Lower lobe of right lung (tissue), 2 donors: ENCODE results near the gene ACER2. TPM values are rescaled to one million over a fixed set of nuclear protein-coding genes. Genes with fewer than 3 reads are reported as not detected.
A peak's percentile ranks its signal among the peaks of the same experiment; 100 is the strongest.

Source experiments
- ATAC-seq, 2 donors: fragments of 200-7000 bp; cut with Tn5 transposase; one replicate each; pipeline ENCODE4 v1.9.1; 2020 to 2022; ENCODE audit warnings: mild to moderate bottlenecking in 2 of 2, moderate library complexity in 2 of 2
- DNase-seq: peaks from one replicate; pipeline ENCODE4 v3.0.0-alpha.2; 2020
- H3K27ac ChIP-seq: fragments of 200-600 bp; one replicate; pipeline ENCODE4 v1.8.0; 2022
- H3K27me3 ChIP-seq: fragments of 200-600 bp; one replicate; pipeline ENCODE4 v1.8.0; 2022; ENCODE audit warnings: low read depth
- H3K36me3 ChIP-seq: fragments of 200-600 bp; one replicate; pipeline ENCODE4 v1.8.0; 2022; ENCODE audit warnings: mild to moderate bottlenecking
- H3K4me1 ChIP-seq: fragments of 200-600 bp; one replicate; pipeline ENCODE4 v1.8.0; 2022
- H3K4me3 ChIP-seq: fragments of 200-600 bp; one replicate; pipeline ENCODE4 v1.8.0; 2022; ENCODE audit warnings: mild to moderate bottlenecking
- H3K9me3 ChIP-seq: fragments of 200-600 bp; one replicate; pipeline ENCODE4 v1.8.0; 2022
- CTCF ChIP-seq: fragments of 200-600 bp; IDR thresholded peaks from one replicate; pipeline ENCODE4 v1.8.0; 2022; ENCODE audit warnings: antibody characterized with exemption, mild to moderate bottlenecking
- intact Hi-C: fragments of 100-400 bp; cut with DNase I; formaldehyde crosslinking; loops from one replicate; pipeline ENCODE4 v1.11.0; 2022
- total RNA-seq: library from RNA; stranded (reverse); fragmentation: NEBNext Ultra II Directional; extraction: Animal tissue kit (Norgen Biotek cat#: 25700); gene quantifications from one replicate; pipeline ENCODE4 v1.2.1, GENCODE V29; 2021
- donor health status: DM: no; HTN: yes; CAD: no; lungs with severe emphysema.

ACER2 gene
- total RNA-seq, 1 donor from 2014 or later, result 5.9 TPM

GRCh38 chr9:19375538-19375937 lies 33.3 kb upstream of the ACER2 start:
- no peak overlapping the region for H3K27ac ChIP-seq
- H3K36me3 ChIP-seq, result peaks cover 85% of the 10 kb centered on the region
- no peak for DNase-seq
- H3K27me3 ChIP-seq, result no peaks in the 10 kb centered on the region
- H3K9me3 ChIP-seq, result no peaks in the 10 kb centered on the region
- ATAC-seq, result no peak
- TF ChIP-seq CTCF, result no peak
- H3K4me3 ChIP-seq, result no peak overlapping the region
- intact Hi-C loops, result no loop called here
- H3K4me1 ChIP-seq, result peaks cover 22% of the 10 kb centered on the region

GRCh38 chr9:19376931-19377330 lies 31.9 kb upstream of the ACER2 start:
- H3K27me3 ChIP-seq, result no peaks in the 10 kb centered on the region
- no peaks in the 10 kb centered on the region for H3K9me3 ChIP-seq
- DNase-seq (no peak), ATAC-seq (no peak)
- no peak for TF ChIP-seq CTCF
- peaks cover 71% of the 10 kb centered on the region for H3K36me3 ChIP-seq
- intact Hi-C loops, result no loop called here
- H3K27ac ChIP-seq, result no peak overlapping the region
- H3K4me3 ChIP-seq, result no peak overlapping the region
- peaks cover 28% of the 10 kb centered on the region for H3K4me1 ChIP-seq

GRCh38 chr9:19378164-19378563 lies 30.6 kb upstream of the ACER2 start:
- Histone ChIP-seq H3K27me3 (no peaks in the 10 kb centered on the region), H3K27ac (no peak overlapping the region), H3K4me3 (peak overlapping the region; percentile 85), H3K4me1 (peaks cover 28% of the 10 kb centered on the region), H3K36me3 (peaks cover 61% of the 10 kb centered on the region), H3K9me3 (no peaks in the 10 kb centered on the region)
- intact Hi-C loops, result no loop called here
- no peak for DNase-seq
- no peak for ATAC-seq
- TF ChIP-seq CTCF, result no peak

- H3K27ac ChIP-seq, result peak overlapping the region; percentile 94
- ATAC-seq (no peak), DNase-seq (no peak)
- H3K9me3 ChIP-seq, result no peaks in the 10 kb centered on the region
- H3K27me3 ChIP-seq, result no peaks in the 10 kb centered on the region
- intact Hi-C loops, result no loop called here
- H3K36me3 ChIP-seq, result peaks cover 57% of the 10 kb centered on the region
- no peak for TF ChIP-seq CTCF
- H3K4me3 ChIP-seq, result peak overlapping the region; percentile 85
- H3K4me1 ChIP-seq, result peaks cover 28% of the 10 kb centered on the region
These were observed 30.2 kb upstream of the ACER2 start for GRCh38 chr9:19378647-19379046.

- peak in 1 of 2 donors; percentile 1 for ATAC-seq
- no peak for DNase-seq
- peaks cover 28% of the 10 kb centered on the region for H3K4me1 ChIP-seq
These were observed 29.5 kb upstream of the ACER2 start for GRCh38 chr9:19379283-19379682.

More at GRCh38 chr9:19379283-19379682, 29.5 kb upstream of the ACER2 start:
- TF ChIP-seq CTCF, result no peak
- H3K27ac ChIP-seq, result peak overlapping the region; percentile 94
- H3K9me3 ChIP-seq, result no peaks in the 10 kb centered on the region
- H3K36me3 ChIP-seq, result peaks cover 50% of the 10 kb centered on the region
- intact Hi-C loops, result no loop called here
- peak overlapping the region; percentile 85 for H3K4me3 ChIP-seq
- no peaks in the 10 kb centered on the region for H3K27me3 ChIP-seq
